Astrocyte of the spinal cord (primary cell): Measurements from ENCODE around the gene EHHADH.

Source experiments
- DNase-seq: peaks from one replicate; pipeline ENCODE4 v3.0.0; 2011; ENCODE audit warnings: low read depth, low spot score
- H3K4me3 ChIP-seq: 2 replicates; pipeline ENCODE4 v1.5.1; 2011; ENCODE audit warnings: low read depth, mild to moderate bottlenecking, low read length, moderate library complexity
- in situ Hi-C: cut with HindIII; loops from 2 replicates; pipeline ENCODE4 v1.10.0; 2017; ENCODE audit warnings: low sequenced_read_pairs
- TF ChIP-seq, protein P1 (sequence below): IDR thresholded peaks from 2 replicates; pipeline ENCODE4 v1.5.1; 2012; ENCODE audit warnings: low read depth, mild to moderate bottlenecking, low read length, inconsistent platforms

The EHHADH gene

DNA sequence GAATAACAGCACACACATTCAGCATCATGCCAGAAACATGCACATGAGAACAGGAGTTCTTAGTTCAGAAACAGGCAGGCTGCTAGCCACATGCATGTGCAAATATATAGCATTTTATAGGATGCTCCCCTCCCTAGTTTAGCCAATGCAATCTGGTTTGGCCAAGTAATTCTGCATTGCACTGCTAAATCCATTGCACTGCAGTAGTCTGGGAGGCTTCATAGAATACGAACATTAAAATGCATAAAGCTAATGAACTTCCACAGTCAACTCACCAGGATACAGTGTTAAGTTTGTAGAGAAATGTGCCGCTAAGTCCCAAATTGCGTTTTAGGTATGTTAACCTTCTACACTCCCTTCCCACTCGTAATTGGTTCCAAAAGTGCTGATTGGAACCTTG, 41.8 kb downstream of the EHHADH start:
- no peak for DNase-seq
- in situ Hi-C loops: no loop called here
- H3K4me3 ChIP-seq: no peak overlapping the region
- TF ChIP-seq, protein P1, sequence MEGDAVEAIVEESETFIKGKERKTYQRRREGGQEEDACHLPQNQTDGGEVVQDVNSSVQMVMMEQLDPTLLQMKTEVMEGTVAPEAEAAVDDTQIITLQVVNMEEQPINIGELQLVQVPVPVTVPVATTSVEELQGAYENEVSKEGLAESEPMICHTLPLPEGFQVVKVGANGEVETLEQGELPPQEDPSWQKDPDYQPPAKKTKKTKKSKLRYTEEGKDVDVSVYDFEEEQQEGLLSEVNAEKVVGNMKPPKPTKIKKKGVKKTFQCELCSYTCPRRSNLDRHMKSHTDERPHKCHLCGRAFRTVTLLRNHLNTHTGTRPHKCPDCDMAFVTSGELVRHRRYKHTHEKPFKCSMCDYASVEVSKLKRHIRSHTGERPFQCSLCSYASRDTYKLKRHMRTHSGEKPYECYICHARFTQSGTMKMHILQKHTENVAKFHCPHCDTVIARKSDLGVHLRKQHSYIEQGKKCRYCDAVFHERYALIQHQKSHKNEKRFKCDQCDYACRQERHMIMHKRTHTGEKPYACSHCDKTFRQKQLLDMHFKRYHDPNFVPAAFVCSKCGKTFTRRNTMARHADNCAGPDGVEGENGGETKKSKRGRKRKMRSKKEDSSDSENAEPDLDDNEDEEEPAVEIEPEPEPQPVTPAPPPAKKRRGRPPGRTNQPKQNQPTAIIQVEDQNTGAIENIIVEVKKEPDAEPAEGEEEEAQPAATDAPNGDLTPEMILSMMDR: no peak

DNA sequence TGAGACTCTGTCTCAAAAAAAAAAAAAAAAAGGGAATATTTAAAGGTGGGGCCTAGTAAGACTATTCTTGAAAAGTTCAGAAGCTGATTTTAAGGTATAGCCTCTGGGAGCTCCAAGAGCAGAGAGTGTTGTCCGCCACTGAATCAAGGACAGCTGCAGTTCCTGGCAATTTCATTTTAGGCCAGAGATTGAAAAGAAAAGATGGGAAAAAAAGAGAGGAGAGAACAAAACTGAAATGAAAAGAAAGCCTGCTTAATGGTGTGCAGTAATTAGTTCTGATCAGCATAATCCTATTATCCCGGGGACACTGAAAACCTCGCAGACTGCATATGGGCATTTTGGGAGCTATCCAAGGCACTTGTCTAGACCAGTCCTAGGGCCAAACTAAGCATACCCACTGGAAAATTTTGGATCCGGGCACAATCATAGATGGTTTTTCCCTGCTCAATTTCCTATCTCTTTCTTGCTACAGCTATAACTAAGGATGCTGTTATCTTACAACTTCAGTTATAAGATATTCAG, 43.2 kb downstream of the EHHADH start:
- in situ Hi-C loops: no loop called here
- no peak overlapping the region for H3K4me3 ChIP-seq
- DNase-seq: no peak
- TF ChIP-seq, protein P1: no peak

DNA sequence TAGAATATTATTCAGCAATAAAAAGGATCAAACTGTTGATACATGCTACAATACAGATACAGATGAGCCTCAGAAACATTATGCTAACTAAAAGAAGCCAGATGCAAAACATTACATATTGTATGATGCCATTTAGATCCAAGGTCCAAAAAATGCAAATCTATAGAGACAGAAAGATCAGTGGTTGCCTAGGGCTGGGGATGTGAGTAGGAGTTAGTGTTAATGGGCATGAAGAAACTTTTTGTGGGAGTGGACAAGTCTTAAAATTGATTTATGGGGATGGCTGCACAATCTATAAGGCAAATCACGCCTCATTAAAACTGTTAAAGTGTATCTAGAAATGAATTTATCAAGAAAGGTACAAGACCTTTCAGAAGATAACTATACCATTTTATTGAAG, 45.0 kb downstream of the EHHADH start:
- in situ Hi-C loops: no loop called here
- H3K4me3 ChIP-seq: no peak overlapping the region
- DNase-seq: no peak
- TF ChIP-seq, protein P1: no peak

DNA sequence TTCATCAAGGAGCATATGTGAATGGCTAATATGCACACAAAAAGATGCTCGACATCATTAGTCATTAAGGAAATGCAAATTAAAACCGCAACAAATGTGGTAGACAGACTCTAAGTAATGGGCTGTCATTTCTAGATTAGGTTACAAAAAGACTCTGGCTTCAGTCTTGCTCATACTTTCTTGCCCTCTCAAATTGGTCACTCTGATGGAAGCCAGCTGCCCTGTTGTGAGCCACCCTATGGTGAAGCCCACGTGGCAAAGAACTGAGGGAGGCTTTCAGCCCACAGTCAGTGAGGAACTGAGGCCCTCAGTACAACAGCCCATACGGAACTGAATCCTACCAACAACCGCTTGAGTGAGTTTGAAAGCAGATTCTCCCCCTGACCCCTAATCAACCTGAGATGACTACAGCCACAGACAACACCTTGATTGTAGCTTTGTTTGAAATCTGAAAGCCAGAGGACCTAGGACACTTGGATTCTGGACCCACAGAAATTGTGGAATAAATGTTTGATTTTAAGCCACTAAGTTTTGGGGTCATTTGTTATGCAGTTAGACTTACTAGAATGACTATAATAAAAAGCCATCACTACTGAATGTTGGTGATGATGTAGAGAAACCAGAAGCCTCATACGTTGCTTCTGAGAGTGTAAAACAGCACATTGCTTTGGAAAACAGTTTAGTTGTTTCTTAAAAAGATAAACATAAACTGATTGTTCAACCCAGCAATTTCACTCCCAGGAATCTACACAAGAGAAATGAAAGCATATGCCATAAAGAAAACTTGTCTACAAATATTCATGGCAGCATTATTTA, 45.7 kb downstream of the EHHADH start:
- peak; percentile 18 for DNase-seq
- TF ChIP-seq, protein P1: no peak

DNA sequence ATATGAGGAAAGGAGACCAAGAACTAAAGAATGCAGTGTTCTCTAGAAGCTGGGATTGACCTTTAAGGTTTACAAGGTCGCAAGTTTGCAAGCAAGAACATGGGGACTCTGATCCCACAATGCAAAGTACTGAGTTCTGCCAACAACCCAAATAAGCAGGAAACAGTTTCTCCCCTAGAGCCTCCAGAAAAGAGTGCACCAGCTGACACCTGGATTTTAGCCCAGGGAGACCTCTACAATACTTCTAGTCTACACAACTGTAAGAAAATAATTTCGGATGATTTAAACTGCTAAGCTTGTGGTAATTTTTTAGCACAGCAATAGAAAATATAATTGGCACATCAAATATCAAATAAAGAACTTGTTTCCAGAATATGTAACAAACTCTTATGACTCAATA, 46.4 kb downstream of the EHHADH start:
- TF ChIP-seq, protein P1: no peak
- in situ Hi-C loops: no loop called here
- H3K4me3 ChIP-seq: no peak overlapping the region
- DNase-seq: no peak

More for the DNA sequence above, 45.7 kb downstream of the EHHADH start:
- H3K4me3 ChIP-seq: no peak overlapping the region
- in situ Hi-C loops: no loop called here

DNA sequence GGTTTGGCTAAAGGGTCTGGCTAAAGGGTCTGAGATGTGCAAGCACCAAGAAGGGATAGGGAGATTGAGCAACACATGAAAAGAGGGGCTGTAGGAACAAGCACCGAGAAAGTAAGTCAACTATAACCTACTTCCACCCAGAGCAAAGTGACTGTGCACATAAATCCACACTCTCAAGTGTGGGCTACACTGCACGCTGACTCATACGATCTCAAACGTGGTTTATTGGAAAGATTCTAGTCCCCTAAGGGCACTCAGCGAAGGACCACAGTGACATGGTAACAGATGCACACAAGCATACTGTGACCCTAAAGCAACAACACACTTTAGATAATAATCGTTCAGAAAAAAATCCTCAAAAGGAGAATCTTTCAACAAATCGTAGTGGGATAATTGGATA, 48.0 kb downstream of the EHHADH start:
- DNase-seq: no peak
- TF ChIP-seq, protein P1: no peak
- H3K4me3 ChIP-seq: no peak overlapping the region
- in situ Hi-C loops: no loop called here
